SU-DHL-6 (cell line): ENCODE results near the gene HYOU1.

ENCODE experiments used
- H2AFZ ChIP-seq: fragments of 200-600 bp; sonication (generic); 2 replicates; pipeline ENCODE4 v1.6.1; 2014; ENCODE audit warnings: low read depth, mild to moderate bottlenecking, moderate library complexity, mixed read lengths, antibody characterized with exemption, low read length; ENCODE audit not compliant: severe bottlenecking
- H3F3A ChIP-seq: fragments of 200-600 bp; shearing (Covaris generic); 2 replicates; pipeline ENCODE4 v1.6.0; 2016; ENCODE audit warnings: antibody characterized with exemption, mild to moderate bottlenecking; ENCODE audit not compliant: insufficient read depth
- H3K27ac ChIP-seq: fragments of 200-600 bp; sonication (generic); 2 replicates; pipeline ENCODE4 v1.5.1; 2016; ENCODE audit warnings: low read depth, mild to moderate bottlenecking, low read length, moderate library complexity, mixed read lengths
- H3K27me3 ChIP-seq: fragments of 200-600 bp; sonication (generic), shearing (Covaris generic); 2 replicates; pipeline ENCODE4 v1.6.0; 2014; ENCODE audit warnings: mild to moderate bottlenecking, low read length
- H3K36me3 ChIP-seq: fragments of 200-600 bp; sonication (generic); 2 replicates; pipeline ENCODE4 v1.6.1; 2014; ENCODE audit warnings: mild to moderate bottlenecking, low read length, mixed read lengths
- H3K4me2 ChIP-seq: fragments of 300-600, 200-600 bp; shearing (Covaris generic), sonication (generic); 2 replicates; pipeline ENCODE4 v1.6.0; 2014; ENCODE audit warnings: low read length, low read depth, mild to moderate bottlenecking; ENCODE audit not compliant: poor library complexity, severe bottlenecking
- H3K4me3 ChIP-seq: fragments of 200-600 bp; sonication (generic); 2 replicates; pipeline ENCODE4 v1.5.1; 2014; ENCODE audit warnings: antibody characterized with exemption, low read length, mild to moderate bottlenecking, mixed read lengths; ENCODE audit not compliant: insufficient read depth, poor library complexity, severe bottlenecking
- H3K79me2 ChIP-seq: fragments of 200-600 bp; sonication (generic); 2 replicates; pipeline ENCODE4 v1.6.1; 2014; ENCODE audit warnings: mild to moderate bottlenecking, low read length, moderate library complexity; ENCODE audit not compliant: insufficient read depth
- H3K9ac ChIP-seq: fragments of 200-600 bp; sonication (generic); 2 replicates; pipeline ENCODE4 v1.7.0; 2014; ENCODE audit warnings: mild to moderate bottlenecking, low read length
- H3K9me2 ChIP-seq: fragments of 200-600 bp; sonication (generic); replicated peaks from 2 replicates; pipeline ENCODE4 v1.6.1; 2014; ENCODE audit warnings: low read length; ENCODE audit not compliant: insufficient read depth
- H3K9me3 ChIP-seq: fragments of 200-600 bp; sonication (generic); 2 replicates; pipeline ENCODE4 v1.6.1; 2014; ENCODE audit warnings: low read length, mixed read lengths; ENCODE audit not compliant: insufficient read depth
- H4K20me1 ChIP-seq: fragments of 200-600 bp; sonication (generic); 2 replicates; pipeline ENCODE4 v1.6.1; 2014; ENCODE audit warnings: low read depth, mild to moderate bottlenecking, antibody characterized with exemption, low read length, moderate library complexity, mixed read lengths
- CTCF ChIP-seq: fragments of 200-600 bp; sonication (generic); IDR thresholded peaks from one replicate; pipeline ENCODE4 v1.5.1; 2017; ENCODE audit warnings: antibody characterized with exemption, mild to moderate bottlenecking, low read length, moderate library complexity; ENCODE audit not compliant: insufficient read depth, poor library complexity, severe bottlenecking
- EZH2phosphoT487 ChIP-seq: fragments of 200-600 bp; sonication (generic), shearing (Covaris generic); conservative IDR thresholded peaks from 2 replicates; pipeline ENCODE4 v1.6.1; 2018; ENCODE audit warnings: mild to moderate bottlenecking, antibody characterized with exemption, low read length, moderate library complexity, mixed read lengths

HYOU1 gene

GRCh38 chr11:119095066-119095880 lies 38.3 kb upstream of the HYOU1 start:
- Histone ChIP-seq H3F3A (peaks cover 73% of the 10 kb centered on the region), H3K9me2 (no peaks in the 10 kb centered on the region), H2AFZ (no peak overlapping the region), H3K79me2 (peaks cover 26% of the 10 kb centered on the region), H3K9ac (peak overlapping the region; percentile 98), H3K36me3 (peaks cover 28% of the 10 kb centered on the region), H3K27me3 (no peaks in the 10 kb centered on the region), H3K27ac (peak overlapping the region; percentile 89), H3K4me2 (peak overlapping the region; percentile 94), H3K9me3 (no peaks in the 10 kb centered on the region), H4K20me1 (peaks cover 4% of the 10 kb centered on the region; the same call in 1 of the 2 replicates), H3K4me3 (peak overlapping the region; percentile 76)
- no peak for TF ChIP-seq EZH2phosphoT487
- no peak for TF ChIP-seq CTCF

GRCh38 chr11:119094816-119095065 lies 37.7 kb upstream of the HYOU1 start:
- Histone ChIP-seq H3K9me2 (no peaks in the 10 kb centered on the region), H4K20me1 (peaks cover 4% of the 10 kb centered on the region; the same call in 1 of the 2 replicates), H3F3A (peaks cover 72% of the 10 kb centered on the region), H3K27me3 (no peaks in the 10 kb centered on the region), H3K4me3 (peak overlapping the region; percentile 76), H3K79me2 (peaks cover 24% of the 10 kb centered on the region), H3K27ac (peak overlapping the region; percentile 89), H3K9me3 (no peaks in the 10 kb centered on the region), H3K36me3 (peaks cover 28% of the 10 kb centered on the region), H3K4me2 (peak overlapping the region; percentile 94), H3K9ac (peak overlapping the region; percentile 98), H2AFZ (no peak overlapping the region)
- TF ChIP-seq EZH2phosphoT487, result no peak
- TF ChIP-seq CTCF, result peak; percentile 60

GRCh38 chr11:119093942-119094815 lies 37.2 kb upstream of the HYOU1 start:
- peak overlapping the region; percentile 89 for H3K27ac ChIP-seq
- H3F3A ChIP-seq, result peaks cover 76% of the 10 kb centered on the region
- H3K4me3 ChIP-seq, result peak overlapping the region; percentile 76
- peak overlapping the region; percentile 98 for H3K9ac ChIP-seq
- peaks cover 28% of the 10 kb centered on the region for H3K36me3 ChIP-seq
- peak overlapping the region; percentile 94 for H3K4me2 ChIP-seq
- H4K20me1 ChIP-seq, result peaks cover 4% of the 10 kb centered on the region; the same call in 1 of the 2 replicates
- H3K9me3 ChIP-seq, result no peaks in the 10 kb centered on the region
- peaks cover 24% of the 10 kb centered on the region for H3K79me2 ChIP-seq
- no peaks in the 10 kb centered on the region for H3K9me2 ChIP-seq
- no peaks in the 10 kb centered on the region for H3K27me3 ChIP-seq
- H2AFZ ChIP-seq, result no peak overlapping the region
- TF ChIP-seq CTCF (no peak), EZH2phosphoT487 (no peak)
